ENCODE results near the gene SENP3. TPM values are rescaled to one million over a fixed set of nuclear protein-coding genes. Genes with fewer than 3 reads are reported as not detected.

SENP3 gene
- total and polyA plus RNA-seq, 2 of the 13 experiments (the other 11 are each of a cell fraction or from before 2014, with no cell fraction given) = 55.8 to 75.4 TPM

DNA sequence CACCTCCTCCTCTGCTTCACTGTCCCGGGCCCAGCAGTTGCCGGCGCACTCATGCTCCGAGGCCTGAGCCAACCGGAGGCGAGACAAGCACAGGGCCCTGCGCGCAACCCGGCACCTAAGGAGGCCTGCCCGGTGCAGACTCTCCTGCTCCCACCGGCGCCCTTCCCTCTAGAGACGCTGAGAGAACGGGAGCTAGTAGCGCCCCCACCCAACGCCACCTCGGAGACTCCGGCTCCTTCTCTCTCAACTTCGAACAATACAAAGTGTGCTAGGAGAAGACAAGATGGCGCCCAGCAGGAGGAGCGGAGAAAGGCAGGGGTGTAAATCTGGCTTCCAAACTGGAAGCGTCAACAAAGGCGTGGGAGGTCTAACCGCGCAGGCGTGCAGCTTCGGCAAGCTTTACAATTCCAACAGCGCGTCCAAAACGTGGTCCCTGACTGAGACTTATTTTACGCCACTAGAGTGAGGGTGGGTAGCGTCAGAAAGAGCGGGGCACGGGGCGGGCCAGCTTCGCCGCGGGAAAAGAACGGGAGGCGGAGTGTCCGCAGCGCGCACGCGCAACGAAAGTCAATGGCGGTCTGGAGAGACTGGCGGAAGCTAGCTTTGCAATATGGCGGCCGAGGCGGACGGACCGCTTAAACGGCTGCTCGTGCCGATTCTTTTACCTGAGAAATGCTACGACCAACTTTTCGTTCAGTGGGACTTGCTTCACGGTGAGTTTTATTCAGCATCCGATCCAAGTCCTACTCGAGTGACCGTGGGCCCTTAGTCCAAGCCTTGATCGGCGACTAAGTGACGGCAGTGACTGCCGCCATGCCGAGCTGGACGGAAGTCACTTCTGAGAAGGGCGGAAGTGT is 21.8 kb downstream of the SENP3 start, which contains the start of gene MPDU1 (continued):
- TF ChIP-seq, protein P1, sequence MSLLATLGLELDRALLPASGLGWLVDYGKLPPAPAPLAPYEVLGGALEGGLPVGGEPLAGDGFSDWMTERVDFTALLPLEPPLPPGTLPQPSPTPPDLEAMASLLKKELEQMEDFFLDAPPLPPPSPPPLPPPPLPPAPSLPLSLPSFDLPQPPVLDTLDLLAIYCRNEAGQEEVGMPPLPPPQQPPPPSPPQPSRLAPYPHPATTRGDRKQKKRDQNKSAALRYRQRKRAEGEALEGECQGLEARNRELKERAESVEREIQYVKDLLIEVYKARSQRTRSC (CRISPR knock-in tag; IDR thresholded peaks at IDR 0.05; ENCODE audit: low read depth) = no peak
- TF ChIP-seq ZNF263 (CRISPR knock-in tag; IDR thresholded peaks at IDR 0.05) (no peak; the same call in 1 of the 2 replicates), ELF4 (CRISPR knock-in tag; IDR thresholded peaks at IDR 0.05; ENCODE audit: borderline replicate concordance) (peak; percentile 97; the same call in 1 of the 2 replicates), ZNF577 (CRISPR knock-in tag; IDR thresholded peaks at IDR 0.05; ENCODE audit: borderline replicate concordance, low read depth) (no peak), ZNF460 (CRISPR knock-in tag; IDR thresholded peaks at IDR 0.05; ENCODE audit: borderline replicate concordance) (no peak), CBX1 (IDR thresholded peaks at IDR 0.05; ENCODE audit: low read depth) (no peak), NCOA2 (CRISPR knock-in tag; IDR thresholded peaks at IDR 0.05) (peak; percentile 12; the same call in 1 of the 2 replicates), MAFK (conservative IDR thresholded peaks at IDR 0.05 in 1 of 2, IDR thresholded peaks at IDR 0.05 in 1 of 2; ENCODE audit: low read length in 2 of 2) (no peak), BRCA1 (CRISPR knock-in tag; IDR thresholded peaks at IDR 0.05) (0 out of 2 replicates have a peak, but pooled peaks have one; percentile 73), ZNF773 (CRISPR knock-in tag; IDR thresholded peaks at IDR 0.05; ENCODE audit: borderline replicate concordance) (0 out of 2 replicates have a peak, but pooled peaks have one; percentile 58), RELA (CRISPR knock-in tag; IDR thresholded peaks at IDR 0.05) (no peak), ZNF10 (CRISPR knock-in tag; IDR thresholded peaks at IDR 0.05; ENCODE audit: borderline replicate concordance, low read depth) (no peak), ZHX2 (IDR thresholded peaks at IDR 0.05; ENCODE audit: low read depth) (peak; percentile 98), ZHX2 (CRISPR knock-in tag; IDR thresholded peaks at IDR 0.05; ENCODE audit: borderline replicate concordance) (0 out of 2 replicates have a peak, but pooled peaks have one; percentile 45), XBP1 (CRISPR knock-in tag; IDR thresholded peaks at IDR 0.05) (no peak), ZNF703 (CRISPR knock-in tag; IDR thresholded peaks at IDR 0.05; ENCODE audit: borderline replicate concordance) (no peak), ZNF20 (CRISPR knock-in tag; IDR thresholded peaks at IDR 0.05) (no peak), ERF (CRISPR knock-in tag; IDR thresholded peaks at IDR 0.05) (peak; percentile 83), ZSCAN30 (CRISPR knock-in tag; IDR thresholded peaks at IDR 0.05) (peak; percentile 69; the same call in 1 of the 2 replicates)
- TF ChIP-seq, protein P2, sequence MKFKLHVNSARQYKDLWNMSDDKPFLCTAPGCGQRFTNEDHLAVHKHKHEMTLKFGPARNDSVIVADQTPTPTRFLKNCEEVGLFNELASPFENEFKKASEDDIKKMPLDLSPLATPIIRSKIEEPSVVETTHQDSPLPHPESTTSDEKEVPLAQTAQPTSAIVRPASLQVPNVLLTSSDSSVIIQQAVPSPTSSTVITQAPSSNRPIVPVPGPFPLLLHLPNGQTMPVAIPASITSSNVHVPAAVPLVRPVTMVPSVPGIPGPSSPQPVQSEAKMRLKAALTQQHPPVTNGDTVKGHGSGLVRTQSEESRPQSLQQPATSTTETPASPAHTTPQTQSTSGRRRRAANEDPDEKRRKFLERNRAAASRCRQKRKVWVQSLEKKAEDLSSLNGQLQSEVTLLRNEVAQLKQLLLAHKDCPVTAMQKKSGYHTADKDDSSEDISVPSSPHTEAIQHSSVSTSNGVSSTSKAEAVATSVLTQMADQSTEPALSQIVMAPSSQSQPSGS (CRISPR knock-in tag; IDR thresholded peaks at IDR 0.05) = no peak
- TF ChIP-seq, protein P3, sequence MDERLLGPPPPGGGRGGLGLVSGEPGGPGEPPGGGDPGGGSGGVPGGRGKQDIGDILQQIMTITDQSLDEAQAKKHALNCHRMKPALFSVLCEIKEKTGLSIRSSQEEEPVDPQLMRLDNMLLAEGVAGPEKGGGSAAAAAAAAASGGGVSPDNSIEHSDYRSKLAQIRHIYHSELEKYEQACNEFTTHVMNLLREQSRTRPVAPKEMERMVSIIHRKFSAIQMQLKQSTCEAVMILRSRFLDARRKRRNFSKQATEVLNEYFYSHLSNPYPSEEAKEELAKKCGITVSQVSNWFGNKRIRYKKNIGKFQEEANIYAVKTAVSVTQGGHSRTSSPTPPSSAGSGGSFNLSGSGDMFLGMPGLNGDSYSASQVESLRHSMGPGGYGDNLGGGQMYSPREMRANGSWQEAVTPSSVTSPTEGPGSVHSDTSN (CRISPR knock-in tag; IDR thresholded peaks at IDR 0.05) = no peak
